K562 (cell line): Measurements from ENCODE around the gene CACNA2D2. TPM values are rescaled to one million over a fixed set of nuclear protein-coding genes. Genes with fewer than 3 reads are reported as not detected.
A peak's percentile ranks its signal among the peaks of the same experiment; 100 is the strongest.

ENCODE experiments used
- ATAC-seq: fragments of 200-7000 bp; cut with Tn5 transposase; 3 replicates; pipeline ENCODE4 v1.9.1; 2020; ENCODE audit warnings: moderate library complexity
- BruUV-seq: library from RNA; stranded (reverse); fragments of 400-500 nt; replicated peaks from 2 replicates; lab custom pipeline; 2021; lab: Mats Ljungman, UMichigan
- CTCF ChIA-PET: fragments of 300-600 bp; formaldehyde crosslinking; extraction: SDS; loops from one replicate; lab custom pipeline; 2021; ENCODE audit warnings: low intra/inter-chr PET ratio; lab: Yijun Ruan, JAX
- POLR2A ChIA-PET: fragments of 300-600, 350-650 bp; sonication (Branson Sonifier 250); formaldehyde crosslinking; extraction: SDS; loops from one replicate; lab custom pipeline; 2021; ENCODE audit warnings: antibody characterized with exemption, inconsistent platforms; lab: Yijun Ruan, JAX
- DNase-seq, 4 experiments: peaks; one replicate each; pipeline versions ENCODE4 v3.0.0 to v3.0.0-alpha.2; 2011 to 2018; ENCODE audit warnings: low spot score in 3 of 4, mixed read lengths in 3 of 4; ENCODE audit errors: extremely low read depth in 1 of 4
- FAIRE-seq: peaks from 2 replicates; lab custom pipeline; 2011; peaks lifted over from hg19 to GRCh38; lab: Jason Lieb, UNC
- H2AFZ ChIP-seq: 2 replicates; pipeline ENCODE4 v1.6.0; 2011; ENCODE audit warnings: low read depth, low read length, control low read depth, inconsistent platforms
- H3K27ac ChIP-seq: fragments of 200-600 bp; 3 replicates; pipeline ENCODE4 v1.8.0; 2011; ENCODE audit warnings: low read depth, mild to moderate bottlenecking, control low read depth, inconsistent platforms, low read length, moderate library complexity, mixed read lengths; ENCODE audit errors: extremely low read depth
- H3K27me3 ChIP-seq, 2 experiments: fragments of 300-600 bp in 1 of 2; 2 replicates in 1 of 2; 3 replicates in 1 of 2; pipeline versions ENCODE4 v1.6.0 to v1.8.0; 2011; ENCODE audit warnings: inconsistent platforms in 2 of 2, low read length in 2 of 2, mild to moderate bottlenecking in 1 of 2, mixed read lengths in 1 of 2, moderate library complexity in 1 of 2; ENCODE audit not compliant: control insufficient read depth in 2 of 2, insufficient read depth in 2 of 2
- H3K36me3 ChIP-seq: fragments of 300-600 bp; 3 replicates; pipeline ENCODE4 v1.8.0; 2011; ENCODE audit warnings: mild to moderate bottlenecking, low read length, inconsistent platforms; ENCODE audit not compliant: control insufficient read depth, insufficient read depth
- H3K4me1 ChIP-seq, 2 experiments: fragments of 200-600 bp in 1 of 2; replicated peaks in 1 of 2; 2 replicates in 1 of 2; 3 replicates in 1 of 2; pipeline versions ENCODE4 v1.5.1 to v1.8.0; 2011; ENCODE audit warnings: inconsistent platforms in 2 of 2, low read length in 2 of 2, mild to moderate bottlenecking in 1 of 2, mixed read lengths in 1 of 2, moderate library complexity in 1 of 2; ENCODE audit not compliant: control insufficient read depth in 2 of 2, insufficient read depth in 2 of 2
- H3K4me2 ChIP-seq: 2 replicates; pipeline ENCODE4 v1.6.1; 2011; ENCODE audit warnings: low read length, control low read depth, inconsistent platforms, mixed read lengths; ENCODE audit not compliant: insufficient read depth
- H3K4me3 ChIP-seq: fragments of 200-600 bp; sonication (generic), shearing (Covaris generic); 2 replicates; pipeline ENCODE4 v1.5.1; 2016; ENCODE audit warnings: control low read depth, inconsistent platforms
- H3K79me2 ChIP-seq: fragments of 200-600 bp; 3 replicates; pipeline ENCODE4 v1.8.0; 2011; ENCODE audit warnings: low read length, inconsistent platforms; ENCODE audit not compliant: control insufficient read depth, insufficient read depth
- H3K9ac ChIP-seq, 2 experiments: 2 replicates each; pipeline versions ENCODE4 v1.6.0 to v1.6.1; 2011; ENCODE audit warnings: low read depth in 2 of 2, low read length in 2 of 2, control low read depth in 1 of 2, inconsistent platforms in 1 of 2, mild to moderate bottlenecking in 1 of 2, mixed read lengths in 1 of 2; ENCODE audit not compliant: insufficient read depth in 1 of 2
- H3K9me1 ChIP-seq: one replicate; pipeline ENCODE4 v1.6.0; 2011; ENCODE audit warnings: inconsistent platforms, mild to moderate bottlenecking, low read length, moderate library complexity; ENCODE audit not compliant: control insufficient read depth, insufficient read depth
- H3K9me3 ChIP-seq: replicated peaks from 2 replicates; pipeline ENCODE4 v1.5.1; 2011; ENCODE audit warnings: low read depth, low read length, inconsistent platforms; ENCODE audit not compliant: control insufficient read depth, insufficient read depth
- H4K20me1 ChIP-seq: replicated peaks from 2 replicates; pipeline ENCODE4 v1.6.1; 2011; ENCODE audit warnings: low read length, inconsistent platforms, mixed read lengths; ENCODE audit not compliant: control insufficient read depth, insufficient read depth
- CBX1 ChIP-seq: sonication (generic); IDR thresholded peaks from 2 replicates; pipeline ENCODE4 v1.6.1; 2016; ENCODE audit warnings: antibody characterized with exemption, low read depth, mild to moderate bottlenecking
- CGGBP1 ChIP-seq: fragments of 250-450 bp; sonication (Bioruptor Pico); IDR thresholded peaks from 2 replicates; pipeline ENCODE4 v1.9.0; 2021; ENCODE audit warnings: mild to moderate bottlenecking
- KDM5B ChIP-seq: fragments of 200-600 bp; sonication (generic); IDR thresholded peaks from 2 replicates; pipeline ENCODE4 v1.6.1; 2012; ENCODE audit warnings: low read depth, mild to moderate bottlenecking, moderate library complexity, low read length, control low read depth, inconsistent platforms; ENCODE audit not compliant: insufficient replicate concordance
- MLLT1 ChIP-seq, 2 experiments: fragments of 450-650 bp; IDR thresholded peaks; 2 replicates each; pipeline ENCODE4 v1.6.1; 2016
- RBFOX2 ChIP-seq: fragments of 200-400 bp; formaldehyde crosslinking; IDR thresholded peaks from 2 replicates; pipeline ENCODE4 v1.6.1; 2017; ENCODE audit warnings: low read depth, mild to moderate bottlenecking, low read length, moderate library complexity
- SREBF1 ChIP-seq: fragments of 150-350 bp; IDR thresholded peaks from 2 replicates; pipeline ENCODE4 v1.6.1; 2014; ENCODE audit warnings: antibody characterized with exemption, low read depth, low read length, borderline replicate concordance
- ZFX ChIP-seq: sonication (generic); formaldehyde crosslinking; IDR thresholded peaks from 2 replicates; pipeline ENCODE4 v1.8.0; 2022; ENCODE audit warnings: mild to moderate bottlenecking, missing genetic modification reagents, moderate library complexity
- ZNF140 ChIP-seq: fragments of 250-450 bp; sonication (Bioruptor Pico); IDR thresholded peaks from 2 replicates; pipeline ENCODE4 v1.8.0; 2021; ENCODE audit warnings: moderate library complexity, mild to moderate bottlenecking, inconsistent platforms
- ZNF347 ChIP-seq: fragments of 450-650 bp; formaldehyde crosslinking; IDR thresholded peaks from 2 replicates; pipeline ENCODE4 v1.4.0; 2020; ENCODE audit warnings: low read depth, mild to moderate bottlenecking, moderate library complexity
- WGBS: fragments of 100-300 bp; shearing (Covaris generic); methylation state at CpG from one replicate; pipeline ENCODE4 v1.1.6; 2016; ENCODE audit warnings: low coverage, mixed read lengths; ENCODE audit not compliant: insufficient coverage; ENCODE audit errors: missing lambda C conversion rate; 5-methylcytosine and 5-hydroxymethylcytosine counted together
- in situ Hi-C: fragments of 300-500 bp; cut with MboI; formaldehyde crosslinking; loops from 4 replicates; pipeline ENCODE4 v1.15.0; 2018; ENCODE audit warnings: inconsistent platforms, mixed read lengths
- intact Hi-C: fragments of 100-400 bp; cut with micrococcal nuclease; formaldehyde crosslinking; loops from 2 replicates; pipeline ENCODE4 v1.14.2; 2022
- polyA plus RNA-seq, 8 experiments: library from polyadenylated mRNA; depleted of rRNA in 4 of 8; stranded (reverse) in 5 of 8; unstranded in 3 of 8; fragments of >200 nt; fragmentation: Nextera tagmentation in 2 of 8; fragmentation: Illumina TruSeq in 1 of 8; extraction: Ambion mirVana in 2 of 8; extraction: Trizol in 1 of 8; gene quantifications; 2 replicates each; pipeline versions ENCODE4 v1.2.1 to v1.2.3, GENCODE V29; 2011 to 2014; ENCODE audit warnings: inconsistent platforms in 1 of 8, missing spikeins in 1 of 8
- total RNA-seq, 7 experiments: library from RNA; depleted of rRNA in 6 of 7; stranded (reverse); fragments of >200 nt in 6 of 7; fragmentation: Illumina TruSeq in 2 of 7; extraction: Trizol in 2 of 7; gene quantifications; 2 replicates each; pipeline versions ENCODE4 v1.2.1 to v1.2.3, GENCODE V29; 2011 to 2021; ENCODE audit warnings: low replicate concordance in 1 of 7

CACNA2D2 gene
- total and polyA plus RNA-seq, 9 of the 15 experiments (the other 6 are each of a cell fraction or from before 2014, with no cell fraction given): 0.11 to 0.58 (median 0.36) TPM; not detected in 2

GRCh38 chr3:50354850-50355249, 148.6 kb downstream of the CACNA2D2 start:
- H3K9me3 ChIP-seq: no peaks in the 10 kb centered on the region
- no peak overlapping the region for H3K4me2 ChIP-seq
- ATAC-seq: no peak
- intact Hi-C loops: loop anchor here (5.0 kb wide), 1 partner anchor 257 kb away; the partner anchor contains the start of gene CISH
- CTCF ChIA-PET: no interaction called here
- H2AFZ ChIP-seq: no peak overlapping the region
- TF ChIP-seq ZNF347 (CRISPR knock-in tag) (no peak), SREBF1 (no peak), CBX1 (no peak), RBFOX2 (peak; percentile 27; the same call in 1 of the 2 replicates), MLLT1 (IDR thresholded peaks at IDR 0.05) (no peak), KDM5B (no peak), ZFX (CRISPR knock-in tag) (no peak), CGGBP1 (CRISPR knock-in tag) (no peak), ZNF140 (CRISPR knock-in tag) (no peak)
- TF ChIP-seq, all 486 proteins: peak for 1
- Histone ChIP-seq H3K36me3 (peaks cover 45% of the 10 kb centered on the region; the same call in 2 of the 3 replicates), H3K4me1 (peaks cover 31 to 56% of the 10 kb centered on the region in 2 experiments; a peak in 4 of 5 replicates), H3K27me3 (no peaks in the 10 kb centered on the region), H3K27ac (no peak overlapping the region), H3K4me3 (no peak overlapping the region), H3K9me1 (peaks cover 6% of the 10 kb centered on the region), H4K20me1 (peaks cover 31% of the 10 kb centered on the region; the same call in 1 of the 2 replicates), H3K79me2 (peaks cover 59% of the 10 kb centered on the region), H3K9ac (peak overlapping the region in 1 of 2 experiments; percentile 13; a peak in 1 of 4 replicates)
- in situ Hi-C loops: no loop called here
- no peak for DNase-seq
- BruUV-seq: no TSS peak
- POLR2A ChIA-PET: interaction anchor here (0.8 to 1.8 kb wide), 3 partner anchors 11 to 30 kb away, joined by 3 to 5 read pairs (median 3); no protein-coding TSS in a partner anchor
- 91% methylated on average over 6 of the region's 7 CpGs for WGBS
- FAIRE-seq: no peak
